ENCODE results near the gene PLXNB2.

The PLXNB2 gene

DNA sequence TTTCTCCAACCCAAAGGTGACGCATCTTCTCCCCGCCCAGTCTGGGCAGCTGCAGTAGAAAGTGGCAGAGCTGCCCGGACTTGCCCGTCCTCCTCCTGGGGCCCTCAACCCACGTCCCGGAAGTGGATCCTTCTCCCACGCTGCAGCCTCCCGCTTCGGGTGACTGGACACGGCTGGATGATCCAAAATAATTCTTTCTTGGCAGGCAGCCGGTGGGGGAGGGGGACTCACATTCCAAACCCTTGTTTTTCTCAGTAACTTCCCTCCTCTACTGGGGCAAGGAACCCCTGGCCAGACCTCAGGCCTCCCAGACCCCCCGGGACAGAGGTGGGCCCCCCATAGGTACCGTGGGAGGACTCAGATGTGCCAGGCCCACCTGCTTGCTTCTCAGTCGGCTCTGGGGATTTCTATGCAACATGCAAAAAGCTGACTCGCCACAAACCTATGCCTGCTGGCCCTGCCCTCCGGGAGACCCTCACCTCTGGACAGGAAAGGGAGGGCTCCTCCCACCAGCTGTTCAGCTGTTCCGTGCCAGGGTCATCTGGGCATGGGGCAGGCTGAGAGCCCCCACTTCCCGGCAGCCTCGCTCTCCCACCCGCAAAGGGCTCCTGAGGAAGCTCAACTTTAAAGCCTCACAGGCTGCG, 1.4 kb downstream of the PLXNB2 start:
- no peak for TF ChIP-seq TAF1 (IDR thresholded peaks at IDR 0.05; ENCODE audit: borderline replicate concordance, insufficient read depth, low read length)
- peak in 1 of 2 experiments; percentile 63; a peak in 1 of 4 replicates for TF ChIP-seq REST (IDR thresholded peaks at IDR 0.05; ENCODE audit: insufficient read depth in 1 of 2, low read depth in 2 of 2, low read length in 2 of 2)

- no peak for TF ChIP-seq TAF1 (IDR thresholded peaks at IDR 0.05; ENCODE audit: borderline replicate concordance, insufficient read depth, low read length)
- no peak for TF ChIP-seq SIN3A (IDR thresholded peaks at IDR 0.05; ENCODE audit: borderline replicate concordance, insufficient read depth, low read length)
- no peak for TF ChIP-seq POLR2AphosphoS5 (IDR thresholded peaks at IDR 0.05; ENCODE audit: low read depth, low read length)
- no peak for TF ChIP-seq REST (IDR thresholded peaks at IDR 0.05; ENCODE audit: insufficient read depth in 1 of 2, low read depth in 2 of 2, low read length in 2 of 2)
- no peak for TF ChIP-seq FOXP2 (optimal IDR thresholded peaks at IDR 0.05; ENCODE audit: borderline replicate concordance, extremely low read depth, extremely low read length, insufficient read depth)
Observed at GRCh38 chr22:50305393-50305922, 2.0 kb downstream of the PLXNB2 start.

DNA sequence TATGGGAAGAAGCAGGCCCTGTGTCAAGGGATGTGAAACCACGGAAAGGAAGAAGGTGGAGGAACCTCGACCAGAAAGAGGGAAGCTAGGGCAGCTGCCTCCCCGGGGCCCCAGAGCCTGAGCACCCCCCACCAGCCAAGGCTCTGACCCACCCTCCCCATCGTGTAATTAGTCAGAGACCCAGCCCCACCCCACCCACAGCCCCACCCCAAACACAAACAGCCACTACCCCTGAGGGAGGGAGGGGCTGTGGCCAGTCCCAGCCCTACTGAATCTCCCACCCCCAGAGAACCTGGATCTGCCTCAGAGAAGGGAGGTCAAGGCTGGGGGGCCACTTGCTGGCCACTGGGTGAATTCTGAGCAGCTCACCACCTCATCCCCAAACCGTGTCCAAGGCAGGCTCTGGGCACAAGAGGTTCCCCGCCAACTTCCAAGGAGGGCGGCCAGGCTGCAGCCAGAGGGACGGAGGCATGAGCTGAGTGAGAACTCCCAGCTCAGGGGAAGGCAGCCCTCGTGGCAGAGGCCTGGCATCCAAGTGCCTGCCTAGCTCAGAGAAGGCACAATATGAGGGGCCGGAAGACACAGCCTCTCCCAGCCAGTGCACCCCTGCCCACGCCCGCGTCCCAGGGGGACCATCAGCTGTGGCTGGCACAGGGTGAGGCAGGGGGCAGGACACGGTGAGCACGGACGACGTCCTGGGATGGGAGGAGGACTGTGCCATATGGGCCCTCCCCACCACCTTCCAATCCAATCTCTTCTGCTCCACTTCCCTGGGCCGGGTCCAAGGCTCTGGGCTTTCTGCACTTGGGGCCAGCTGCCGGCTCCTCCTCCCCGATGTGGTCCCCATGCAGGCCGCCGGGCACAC, 2.7 kb downstream of the PLXNB2 start:
- no peak for TF ChIP-seq FOXP2 (optimal IDR thresholded peaks at IDR 0.05; ENCODE audit: borderline replicate concordance, extremely low read depth, extremely low read length, insufficient read depth)
- TF ChIP-seq REST (IDR thresholded peaks at IDR 0.05; ENCODE audit: insufficient read depth in 1 of 2, low read depth in 2 of 2, low read length in 2 of 2) = no peak
- no peak for TF ChIP-seq TAF1 (IDR thresholded peaks at IDR 0.05; ENCODE audit: borderline replicate concordance, insufficient read depth, low read length)
- TF ChIP-seq SIN3A (IDR thresholded peaks at IDR 0.05; ENCODE audit: borderline replicate concordance, insufficient read depth, low read length) = no peak
- TF ChIP-seq POLR2AphosphoS5 (IDR thresholded peaks at IDR 0.05; ENCODE audit: low read depth, low read length) = no peak

DNA sequence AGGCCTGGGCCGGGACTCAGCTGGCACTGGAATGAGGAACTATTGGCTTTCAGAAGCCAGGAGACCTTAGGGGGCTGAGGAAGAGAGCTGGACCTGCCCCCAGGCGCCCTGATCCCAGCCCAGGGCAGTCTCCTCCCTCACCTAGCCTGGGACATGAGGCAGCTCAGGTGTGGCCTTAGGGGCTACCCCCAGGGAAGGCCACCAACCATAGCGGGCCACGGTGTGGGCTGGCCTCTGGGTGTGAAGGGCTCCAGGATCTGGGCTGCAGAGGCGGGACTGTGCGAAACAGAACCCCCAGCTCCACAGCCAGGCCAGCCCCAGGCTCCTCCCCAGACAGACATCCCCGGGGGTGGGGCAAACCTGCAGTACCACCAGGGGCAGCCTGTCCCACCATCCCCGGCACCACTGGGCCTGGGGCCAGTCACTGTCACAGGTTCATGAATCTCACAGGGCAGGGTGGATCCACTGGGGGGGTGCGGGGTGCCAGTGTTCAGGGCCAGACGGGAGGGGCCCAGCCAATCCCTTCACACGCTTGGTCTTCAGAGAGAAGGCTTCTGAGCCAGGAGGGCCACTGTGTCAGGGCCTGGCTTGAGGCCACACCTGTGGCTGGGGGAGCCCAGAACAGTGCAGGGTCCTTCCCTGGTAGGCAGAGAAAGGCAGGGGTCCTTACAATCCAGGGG, 3.5 kb downstream of the PLXNB2 start:
- TF ChIP-seq FOXP2 (optimal IDR thresholded peaks at IDR 0.05; ENCODE audit: borderline replicate concordance, extremely low read depth, extremely low read length, insufficient read depth) (no peak), SIN3A (IDR thresholded peaks at IDR 0.05; ENCODE audit: borderline replicate concordance, insufficient read depth, low read length) (no peak), TAF1 (IDR thresholded peaks at IDR 0.05; ENCODE audit: borderline replicate concordance, insufficient read depth, low read length) (no peak), POLR2AphosphoS5 (IDR thresholded peaks at IDR 0.05; ENCODE audit: low read depth, low read length) (no peak), REST (IDR thresholded peaks at IDR 0.05; ENCODE audit: insufficient read depth in 1 of 2, low read depth in 2 of 2, low read length in 2 of 2) (no peak)
